ENCODE data around the gene APIP. TPM values are rescaled to one million over a fixed set of nuclear protein-coding genes. Genes with fewer than 3 reads are reported as not detected.

APIP gene
- polyA plus RNA-seq, 1 of the 3 experiments (the other 2 are of a cell fraction) = 21.3 TPM

DNA sequence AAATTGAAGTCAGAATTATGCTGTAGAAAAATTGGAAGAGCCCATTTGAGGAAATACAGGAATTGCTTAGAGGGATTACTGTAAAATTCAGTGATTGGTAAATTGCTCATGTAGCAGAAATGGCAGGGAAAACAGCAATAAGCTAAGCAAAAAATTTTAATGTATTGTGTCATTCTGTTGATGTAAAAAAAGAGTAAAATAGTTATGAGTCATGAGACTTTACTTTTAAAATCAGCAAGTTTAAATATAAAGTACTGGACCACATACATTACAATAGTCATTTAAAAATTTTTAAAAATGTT is 10.6 kb upstream of the APIP start:
- H3K4me3 ChIP-seq (ENCODE audit: low read depth in 2 of 2, low read length in 1 of 2) = 0 out of 4 replicates have a peak overlapping the region, but pooled peaks of 1 of the 2 experiments have one; percentile 7
- DNase-seq = no peak

DNA sequence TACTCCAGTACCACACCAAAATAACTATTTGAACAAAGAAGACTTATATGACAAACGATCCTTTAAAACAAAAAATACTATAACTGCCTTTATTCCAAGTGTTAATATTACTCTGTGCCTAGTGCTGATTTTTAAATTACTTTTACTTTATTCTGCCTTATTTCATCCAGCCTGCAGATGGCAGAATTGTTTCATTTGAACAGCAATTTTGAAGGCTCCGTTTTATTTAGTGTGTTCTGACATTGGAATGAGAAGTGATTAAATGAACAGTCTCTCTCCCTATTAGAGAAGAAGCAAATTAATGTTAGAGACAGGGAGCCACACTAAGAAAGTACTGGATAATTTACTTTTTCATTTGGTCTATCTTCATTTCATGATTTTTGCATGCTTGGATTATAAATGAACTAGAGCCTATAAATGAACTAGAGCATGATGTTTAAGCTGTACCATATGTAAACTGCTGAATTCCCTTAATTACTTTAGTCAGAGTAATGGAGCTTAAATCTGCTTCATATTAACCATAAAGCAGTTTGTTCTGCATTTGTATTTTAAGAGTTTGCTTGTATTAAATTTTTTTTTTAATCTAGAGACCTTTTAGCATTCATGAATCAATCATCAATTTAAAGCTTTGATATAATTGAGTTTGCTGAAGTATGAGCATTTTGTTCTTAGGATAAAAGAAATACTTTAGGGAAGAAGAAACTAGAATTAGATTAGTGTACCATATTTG is 10.1 kb upstream of the APIP start:
- peaks cover 92% of the 10 kb centered on the region for H3K79me2 ChIP-seq (ENCODE audit: insufficient read depth)
- H3K4me1 ChIP-seq (ENCODE audit: control insufficient read depth in 1 of 2, insufficient read depth in 2 of 2, low read depth in 1 of 2, low read length in 1 of 2) = peaks cover 11 to 30% of the 10 kb centered on the region in 2 experiments; a peak in 2 of 4 replicates
- CTCF ChIA-PET = interaction anchor here (0.6 to 6.8 kb wide), 64 partner anchors 9 to 1552 kb away, joined by 3 to 92 read pairs (median 4); partner anchors contain the start of genes APIP and PDHX
- no peaks in the 10 kb centered on the region for H3K27me3 ChIP-seq (ENCODE audit: insufficient read depth)
- H3K27ac ChIP-seq (ENCODE audit: low read depth in 2 of 2, low read length in 1 of 2) = peak overlapping the region; percentile 63 to 67; a peak in 3 of 4 replicates
- H3K9me3 ChIP-seq = no peaks in the 10 kb centered on the region
- whole genome bisulfite sequencing (ENCODE audit: low lambda C conversion rate) = 1% methylated on average over 2 of the region's 2 CpGs
- peak; percentile 34 for DNase-seq
- no peaks in the 10 kb centered on the region for H4K20me1 ChIP-seq (ENCODE audit: insufficient read depth)
- H2AFZ ChIP-seq (ENCODE audit: low read depth) = no peak overlapping the region
- H3K36me3 ChIP-seq (replicated peaks in 1 of 2; ENCODE audit: control insufficient read depth in 1 of 2, insufficient read depth in 2 of 2, low read length in 1 of 2) = peaks cover 4% of the 10 kb centered on the region in 2 experiments
- H3F3A ChIP-seq (replicated peaks; ENCODE audit: insufficient read depth) = peaks cover 20% of the 10 kb centered on the region
- H3K9me2 ChIP-seq = no peaks in the 10 kb centered on the region
- peak overlapping the region in 1 of 2 experiments; percentile 7; a peak in 1 of 4 replicates for H3K4me3 ChIP-seq (ENCODE audit: low read depth in 2 of 2, low read length in 1 of 2)
- peak overlapping the region; percentile 20; the same call in 1 of the 2 replicates for H3K9ac ChIP-seq
- H3K4me2 ChIP-seq = peak overlapping the region; percentile 33
- POLR2A ChIA-PET = no interaction called here
- TF ChIP-seq RFX5 (IDR thresholded peaks at IDR 0.05; ENCODE audit: low read length) = peak; percentile 36; the same call in 1 of the 2 replicates
- TF ChIP-seq, protein P1, sequence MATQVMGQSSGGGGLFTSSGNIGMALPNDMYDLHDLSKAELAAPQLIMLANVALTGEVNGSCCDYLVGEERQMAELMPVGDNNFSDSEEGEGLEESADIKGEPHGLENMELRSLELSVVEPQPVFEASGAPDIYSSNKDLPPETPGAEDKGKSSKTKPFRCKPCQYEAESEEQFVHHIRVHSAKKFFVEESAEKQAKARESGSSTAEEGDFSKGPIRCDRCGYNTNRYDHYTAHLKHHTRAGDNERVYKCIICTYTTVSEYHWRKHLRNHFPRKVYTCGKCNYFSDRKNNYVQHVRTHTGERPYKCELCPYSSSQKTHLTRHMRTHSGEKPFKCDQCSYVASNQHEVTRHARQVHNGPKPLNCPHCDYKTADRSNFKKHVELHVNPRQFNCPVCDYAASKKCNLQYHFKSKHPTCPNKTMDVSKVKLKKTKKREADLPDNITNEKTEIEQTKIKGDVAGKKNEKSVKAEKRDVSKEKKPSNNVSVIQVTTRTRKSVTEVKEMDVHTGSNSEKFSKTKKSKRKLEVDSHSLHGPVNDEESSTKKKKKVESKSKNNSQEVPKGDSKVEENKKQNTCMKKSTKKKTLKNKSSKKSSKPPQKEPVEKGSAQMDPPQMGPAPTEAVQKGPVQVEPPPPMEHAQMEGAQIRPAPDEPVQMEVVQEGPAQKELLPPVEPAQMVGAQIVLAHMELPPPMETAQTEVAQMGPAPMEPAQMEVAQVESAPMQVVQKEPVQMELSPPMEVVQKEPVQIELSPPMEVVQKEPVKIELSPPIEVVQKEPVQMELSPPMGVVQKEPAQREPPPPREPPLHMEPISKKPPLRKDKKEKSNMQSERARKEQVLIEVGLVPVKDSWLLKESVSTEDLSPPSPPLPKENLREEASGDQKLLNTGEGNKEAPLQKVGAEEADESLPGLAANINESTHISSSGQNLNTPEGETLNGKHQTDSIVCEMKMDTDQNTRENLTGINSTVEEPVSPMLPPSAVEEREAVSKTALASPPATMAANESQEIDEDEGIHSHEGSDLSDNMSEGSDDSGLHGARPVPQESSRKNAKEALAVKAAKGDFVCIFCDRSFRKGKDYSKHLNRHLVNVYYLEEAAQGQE (IDR thresholded peaks at IDR 0.05; ENCODE audit: low read depth, low read length) = no peak
- no peak for TF ChIP-seq SIN3A (IDR thresholded peaks at IDR 0.05; ENCODE audit: borderline replicate concordance, low read depth, low read length)
- TF ChIP-seq EP300 (IDR thresholded peaks at IDR 0.05; ENCODE audit: borderline replicate concordance in 1 of 2, low read depth in 1 of 2, low read length in 1 of 2) = 0 out of 4 replicates have a peak, but pooled peaks of 1 of the 2 experiments have one; percentile 2
- TF ChIP-seq, protein P2, sequence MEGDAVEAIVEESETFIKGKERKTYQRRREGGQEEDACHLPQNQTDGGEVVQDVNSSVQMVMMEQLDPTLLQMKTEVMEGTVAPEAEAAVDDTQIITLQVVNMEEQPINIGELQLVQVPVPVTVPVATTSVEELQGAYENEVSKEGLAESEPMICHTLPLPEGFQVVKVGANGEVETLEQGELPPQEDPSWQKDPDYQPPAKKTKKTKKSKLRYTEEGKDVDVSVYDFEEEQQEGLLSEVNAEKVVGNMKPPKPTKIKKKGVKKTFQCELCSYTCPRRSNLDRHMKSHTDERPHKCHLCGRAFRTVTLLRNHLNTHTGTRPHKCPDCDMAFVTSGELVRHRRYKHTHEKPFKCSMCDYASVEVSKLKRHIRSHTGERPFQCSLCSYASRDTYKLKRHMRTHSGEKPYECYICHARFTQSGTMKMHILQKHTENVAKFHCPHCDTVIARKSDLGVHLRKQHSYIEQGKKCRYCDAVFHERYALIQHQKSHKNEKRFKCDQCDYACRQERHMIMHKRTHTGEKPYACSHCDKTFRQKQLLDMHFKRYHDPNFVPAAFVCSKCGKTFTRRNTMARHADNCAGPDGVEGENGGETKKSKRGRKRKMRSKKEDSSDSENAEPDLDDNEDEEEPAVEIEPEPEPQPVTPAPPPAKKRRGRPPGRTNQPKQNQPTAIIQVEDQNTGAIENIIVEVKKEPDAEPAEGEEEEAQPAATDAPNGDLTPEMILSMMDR (IDR thresholded peaks at IDR 0.05) = peak; percentile 91
- TF ChIP-seq, protein P3, sequence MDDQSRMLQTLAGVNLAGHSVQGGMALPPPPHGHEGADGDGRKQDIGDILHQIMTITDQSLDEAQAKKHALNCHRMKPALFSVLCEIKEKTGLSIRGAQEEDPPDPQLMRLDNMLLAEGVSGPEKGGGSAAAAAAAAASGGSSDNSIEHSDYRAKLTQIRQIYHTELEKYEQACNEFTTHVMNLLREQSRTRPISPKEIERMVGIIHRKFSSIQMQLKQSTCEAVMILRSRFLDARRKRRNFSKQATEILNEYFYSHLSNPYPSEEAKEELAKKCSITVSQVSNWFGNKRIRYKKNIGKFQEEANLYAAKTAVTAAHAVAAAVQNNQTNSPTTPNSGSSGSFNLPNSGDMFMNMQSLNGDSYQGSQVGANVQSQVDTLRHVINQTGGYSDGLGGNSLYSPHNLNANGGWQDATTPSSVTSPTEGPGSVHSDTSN (IDR thresholded peaks at IDR 0.05) = peak; percentile 20; the same call in 1 of the 2 replicates
- TF ChIP-seq RAD21 (IDR thresholded peaks at IDR 0.05; ENCODE audit: low read length) = peak; percentile 92

More for the DNA sequence above, 10.6 kb upstream of the APIP start:
- Histone ChIP-seq H3K4me2 (peak overlapping the region; percentile 33), H4K20me1 (ENCODE audit: insufficient read depth) (no peaks in the 10 kb centered on the region), H3K27me3 (ENCODE audit: insufficient read depth) (no peaks in the 10 kb centered on the region), H3K27ac (ENCODE audit: low read depth in 2 of 2, low read length in 1 of 2) (peak overlapping the region; percentile 63 to 67; a peak in 3 of 4 replicates), H3F3A (replicated peaks; ENCODE audit: insufficient read depth) (peaks cover 20% of the 10 kb centered on the region), H3K4me1 (ENCODE audit: control insufficient read depth in 1 of 2, insufficient read depth in 2 of 2, low read depth in 1 of 2, low read length in 1 of 2) (peaks cover 11 to 30% of the 10 kb centered on the region in 2 experiments; a peak in 2 of 4 replicates), H2AFZ (ENCODE audit: low read depth) (no peak overlapping the region), H3K9me2 (no peaks in the 10 kb centered on the region), H3K79me2 (ENCODE audit: insufficient read depth) (peaks cover 91% of the 10 kb centered on the region), H3K36me3 (replicated peaks in 1 of 2; ENCODE audit: control insufficient read depth in 1 of 2, insufficient read depth in 2 of 2, low read length in 1 of 2) (peaks cover 4 to 9% of the 10 kb centered on the region in 2 experiments), H3K9me3 (no peaks in the 10 kb centered on the region), H3K9ac (peak overlapping the region; percentile 20; the same call in 1 of the 2 replicates)
- TF ChIP-seq GABPA (IDR thresholded peaks at IDR 0.05; ENCODE audit: low read depth) (no peak), ELF1 (IDR thresholded peaks at IDR 0.05) (no peak), GATA2 (CRISPR knock-in tag; IDR thresholded peaks at IDR 0.05) (no peak), NFIC (IDR thresholded peaks at IDR 0.05; ENCODE audit: borderline replicate concordance) (no peak; the same call in 1 of the 2 replicates), RCOR1 (IDR thresholded peaks at IDR 0.05; ENCODE audit: low read length) (no peak), EP300 (IDR thresholded peaks at IDR 0.05; ENCODE audit: borderline replicate concordance in 1 of 2, low read depth in 1 of 2, low read length in 1 of 2) (peak in 1 of 2 experiments; percentile 8; a peak in 3 of 4 replicates), FOSL2 (IDR thresholded peaks at IDR 0.05; ENCODE audit: borderline replicate concordance, low read depth) (peak; percentile 50; the same call in 1 of the 2 replicates), CHD2 (IDR thresholded peaks at IDR 0.05; ENCODE audit: low read length, partially characterized antibody) (no peak), TCF12 (IDR thresholded peaks at IDR 0.05) (peak; percentile 15; the same call in 1 of the 2 replicates), FOXM1 (IDR thresholded peaks at IDR 0.05; ENCODE audit: low read depth) (0 out of 2 replicates have a peak, but pooled peaks have one; percentile 43), JUND (IDR thresholded peaks at IDR 0.05) (peak; percentile 24; the same call in 1 of the 2 replicates), RAD21 (IDR thresholded peaks at IDR 0.05; ENCODE audit: low read length) (peak; percentile 11; the same call in 1 of the 2 replicates)
- TF ChIP-seq, protein P4, sequence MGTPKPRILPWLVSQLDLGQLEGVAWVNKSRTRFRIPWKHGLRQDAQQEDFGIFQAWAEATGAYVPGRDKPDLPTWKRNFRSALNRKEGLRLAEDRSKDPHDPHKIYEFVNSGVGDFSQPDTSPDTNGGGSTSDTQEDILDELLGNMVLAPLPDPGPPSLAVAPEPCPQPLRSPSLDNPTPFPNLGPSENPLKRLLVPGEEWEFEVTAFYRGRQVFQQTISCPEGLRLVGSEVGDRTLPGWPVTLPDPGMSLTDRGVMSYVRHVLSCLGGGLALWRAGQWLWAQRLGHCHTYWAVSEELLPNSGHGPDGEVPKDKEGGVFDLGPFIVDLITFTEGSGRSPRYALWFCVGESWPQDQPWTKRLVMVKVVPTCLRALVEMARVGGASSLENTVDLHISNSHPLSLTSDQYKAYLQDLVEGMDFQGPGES (IDR thresholded peaks at IDR 0.05; ENCODE audit: low read depth, low read length) = no peak
- TF ChIP-seq, protein P3 (IDR thresholded peaks at IDR 0.05) = peak; percentile 12; the same call in 1 of the 2 replicates
- CTCF ChIA-PET = interaction anchor here (0.6 to 6.8 kb wide), 60 partner anchors 8 to 1552 kb away, joined by 3 to 92 read pairs (median 4); partner anchors contain the start of genes APIP and PDHX
- POLR2A ChIA-PET = no interaction called here

Measured in SK-N-SH (cell line).